SK-N-SH (cell line): ENCODE data around the gene SFXN5. TPM values are rescaled to one million over a fixed set of nuclear protein-coding genes. Genes with fewer than 3 reads are reported as not detected.
A peak's percentile ranks its signal among the peaks of the same experiment; 100 is the strongest.

Experiments
- CTCF ChIA-PET: fragments of 300-600, 350-600 bp; formaldehyde crosslinking; extraction: SDS; loops from one replicate; lab custom pipeline; 2021; lab: Yijun Ruan, JAX
- POLR2A ChIA-PET: fragments of 350-600 bp; sonication (Branson Sonifier 250); formaldehyde crosslinking; extraction: SDS; loops from one replicate; lab custom pipeline; 2020; ENCODE audit warnings: antibody characterized with exemption, inconsistent platforms; lab: Yijun Ruan, JAX
- DNase-seq: peaks from one replicate; pipeline ENCODE4 v3.0.0; 2012
- H2AFZ ChIP-seq: fragments of 200-600 bp; sonication (generic); 2 replicates; pipeline ENCODE4 v1.8.1; 2016; ENCODE audit warnings: antibody characterized with exemption, mild to moderate bottlenecking, low read depth
- H3F3A ChIP-seq: fragments of 200-600 bp; sonication (generic); replicated peaks from 2 replicates; pipeline ENCODE3; 2016; ENCODE audit warnings: antibody characterized with exemption, mild to moderate bottlenecking; ENCODE audit not compliant: insufficient read depth
- H3K27ac ChIP-seq, 2 experiments: fragments of 200-500 bp in 1 of 2; fragments of 200-600 bp in 1 of 2; sonication (Bioruptor generic) in 1 of 2; sonication (generic), shearing (Covaris generic) in 1 of 2; 2 replicates each; pipeline versions ENCODE4 v1.5.1 to v1.6.1; 2014 to 2016; ENCODE audit warnings: low read depth in 2 of 2, inconsistent platforms in 1 of 2, low read length in 1 of 2, mild to moderate bottlenecking in 1 of 2, mixed read lengths in 1 of 2
- H3K27me3 ChIP-seq: fragments of 200-600 bp; sonication (generic), shearing (Covaris generic); 2 replicates; pipeline ENCODE4 v1.6.1; 2016; ENCODE audit warnings: mixed run types; ENCODE audit not compliant: insufficient read depth
- H3K36me3 ChIP-seq, 2 experiments: fragments of 200-500 bp in 1 of 2; fragments of 200-600 bp in 1 of 2; sonication (Bioruptor generic) in 1 of 2; sonication (generic) in 1 of 2; replicated peaks in 1 of 2; 2 replicates each; pipeline versions ENCODE3 to v1.5.1; 2014 to 2016; ENCODE audit warnings: low read length in 1 of 2, mild to moderate bottlenecking in 1 of 2; ENCODE audit not compliant: insufficient read depth in 2 of 2, control insufficient read depth in 1 of 2
- H3K4me1 ChIP-seq, 2 experiments: fragments of 200-500 bp in 1 of 2; fragments of 200-600 bp in 1 of 2; sonication (Bioruptor generic) in 1 of 2; sonication (generic), shearing (Covaris generic) in 1 of 2; 2 replicates each; pipeline versions ENCODE4 v1.5.1 to v1.6.1; 2014 to 2016; ENCODE audit warnings: low read depth in 1 of 2, low read length in 1 of 2, mixed run types in 1 of 2; ENCODE audit not compliant: insufficient read depth in 2 of 2, control insufficient read depth in 1 of 2
- H3K4me2 ChIP-seq: fragments of 200-600 bp; sonication (generic), shearing (Covaris generic); 2 replicates; pipeline ENCODE4 v1.6.1; 2017; ENCODE audit warnings: mixed run types
- H3K4me3 ChIP-seq, 2 experiments: fragments of 200-500 bp in 1 of 2; fragments of 200-600 bp in 1 of 2; sonication (Bioruptor generic) in 1 of 2; sonication (generic), shearing (Covaris generic) in 1 of 2; 2 replicates each; pipeline versions ENCODE4 v1.5.1 to v1.8.1; 2014 to 2016; ENCODE audit warnings: low read depth in 2 of 2, inconsistent platforms in 1 of 2, low read length in 1 of 2, mild to moderate bottlenecking in 1 of 2, mixed read lengths in 1 of 2, moderate library complexity in 1 of 2
- H3K79me2 ChIP-seq: fragments of 200-600 bp; sonication (generic); 2 replicates; pipeline ENCODE4 v1.8.1; 2017; ENCODE audit warnings: mild to moderate bottlenecking; ENCODE audit not compliant: insufficient read depth
- H3K9ac ChIP-seq: fragments of 200-600 bp; sonication (generic); 2 replicates; pipeline ENCODE4 v1.6.1; 2017; ENCODE audit warnings: mixed run types
- H3K9me2 ChIP-seq: fragments of 200-600 bp; sonication (generic); 2 replicates; pipeline ENCODE4 v1.6.1; 2017; ENCODE audit warnings: mixed run types
- H3K9me3 ChIP-seq: fragments of 200-600 bp; sonication (generic); 2 replicates; pipeline ENCODE4 v1.6.1; 2017; ENCODE audit warnings: mixed run types, mild to moderate bottlenecking, moderate library complexity
- H4K20me1 ChIP-seq: fragments of 200-600 bp; sonication (generic); 2 replicates; pipeline ENCODE4 v1.6.1; 2017; ENCODE audit warnings: mild to moderate bottlenecking, mixed run types; ENCODE audit not compliant: insufficient read depth
- EP300 ChIP-seq, 2 experiments: IDR thresholded peaks; 2 replicates each; pipeline versions ENCODE4 v1.4.0 to v1.6.1; 2012; ENCODE audit warnings: borderline replicate concordance in 1 of 2, low read depth in 1 of 2, low read length in 1 of 2
- FOXJ3 ChIP-seq: sonication (generic); formaldehyde crosslinking; IDR thresholded peaks from 2 replicates; pipeline ENCODE4 v1.5.1; 2020; ENCODE audit warnings: mild to moderate bottlenecking, missing genetic modification reagents
- FOXM1 ChIP-seq: IDR thresholded peaks from 2 replicates; pipeline ENCODE4 v1.4.0; 2012; ENCODE audit warnings: low read depth, mild to moderate bottlenecking
- GABPA ChIP-seq: IDR thresholded peaks from 2 replicates; pipeline ENCODE4 v1.4.0; 2012; ENCODE audit warnings: low read depth, mild to moderate bottlenecking
- GATA2 ChIP-seq: sonication (generic); formaldehyde crosslinking; IDR thresholded peaks from 2 replicates; pipeline ENCODE4 v1.5.0; 2020; ENCODE audit warnings: mild to moderate bottlenecking, missing genetic modification reagents
- IRF3 ChIP-seq: fragments of 150-350 bp; IDR thresholded peaks from 2 replicates; pipeline ENCODE4 v1.6.1; 2016; ENCODE audit warnings: mild to moderate bottlenecking, low read depth, low read length
- POLR2AphosphoS5 ChIP-seq: IDR thresholded peaks from 2 replicates; pipeline ENCODE4 v1.6.1; 2012; ENCODE audit warnings: low read depth, low read length
- RCOR1 ChIP-seq: fragments of 150-350 bp; IDR thresholded peaks from 2 replicates; pipeline ENCODE4 v1.6.1; 2017; ENCODE audit warnings: antibody characterized with exemption, low read length
- REST ChIP-seq: IDR thresholded peaks from 2 replicates; pipeline ENCODE4 v1.6.1; 2012; ENCODE audit warnings: mild to moderate bottlenecking, low read depth, low read length, moderate library complexity
- RFX5 ChIP-seq: IDR thresholded peaks from 2 replicates; pipeline ENCODE4 v1.6.1; 2012; ENCODE audit warnings: mild to moderate bottlenecking, improper control_type of control experiment, low read length
- SIN3A ChIP-seq: IDR thresholded peaks from 2 replicates; pipeline ENCODE4 v1.6.1; 2012; ENCODE audit warnings: low read depth, mild to moderate bottlenecking, low read length, moderate library complexity, borderline replicate concordance
- SMC3 ChIP-seq: IDR thresholded peaks from 2 replicates; pipeline ENCODE4 v1.6.1; 2012; ENCODE audit warnings: low read depth, low read length, improper control_type of control experiment
- TCF12 ChIP-seq: IDR thresholded peaks from 2 replicates; pipeline ENCODE4 v1.4.0; 2012
- TEAD4 ChIP-seq: IDR thresholded peaks from 2 replicates; pipeline ENCODE4 v1.4.0; 2012; ENCODE audit warnings: mild to moderate bottlenecking, borderline replicate concordance; ENCODE audit not compliant: insufficient read depth
- USF2 ChIP-seq: fragments of 150-350 bp; IDR thresholded peaks from 2 replicates; pipeline ENCODE4 v1.6.1; 2017; ENCODE audit warnings: antibody characterized with exemption, low read length, low read depth, borderline replicate concordance
- WGBS: methylation state at CpG from one replicate; pipeline ENCODE4 v1.1.6; 2017; ENCODE audit warnings: low lambda C conversion rate; 5-methylcytosine and 5-hydroxymethylcytosine counted together
- polyA plus RNA-seq, 3 experiments: library from polyadenylated mRNA; depleted of rRNA; stranded (reverse); fragments of >200 nt; gene quantifications; 2 replicates each; pipeline ENCODE4 v1.2.3, GENCODE V29; 2012
- TF ChIP-seq, protein P1 (sequence below): IDR thresholded peaks from 2 replicates; pipeline ENCODE4 v1.4.0; 2012; ENCODE audit warnings: low read depth, borderline replicate concordance

SFXN5 gene
- polyA plus RNA-seq, 1 of the 3 experiments (the other 2 are of a cell fraction): 9.9 TPM

DNA sequence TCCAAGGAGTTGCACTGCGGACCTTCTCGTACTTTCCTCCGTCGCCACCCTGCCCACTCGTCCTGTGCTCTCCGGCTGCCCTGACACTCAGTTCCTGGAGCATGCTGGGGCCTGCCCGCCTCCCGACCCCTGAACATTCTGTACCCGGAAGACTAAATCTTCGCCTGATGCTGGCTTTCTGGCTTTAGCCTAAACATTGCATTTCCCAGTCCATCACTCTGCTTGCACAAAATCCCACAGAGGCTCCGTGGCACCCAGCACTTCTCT lies 550 bp upstream of the SFXN5 start:
- Histone ChIP-seq H2AFZ (no peak overlapping the region), H3K9me2 (no peaks in the 10 kb centered on the region), H3K4me1 (peaks cover 3 to 15% of the 10 kb centered on the region in 2 experiments; a peak in 2 of 4 replicates), H3F3A (no peaks in the 10 kb centered on the region), H4K20me1 (peaks cover 4% of the 10 kb centered on the region; the same call in 1 of the 2 replicates), H3K4me3 (peak overlapping the region; percentile 92 to 98)
- POLR2A ChIA-PET: interaction anchor here (0.6 kb wide), 2 partner anchors 31 to 42 kb away, joined by 3 to 4 read pairs; no protein-coding TSS in a partner anchor
- no peak for DNase-seq
- TF ChIP-seq TEAD4 (no peak), TCF12 (no peak), RFX5 (no peak), USF2 (no peak), SIN3A (no peak), GABPA (no peak), FOXM1 (no peak), POLR2AphosphoS5 (no peak), FOXJ3 (CRISPR knock-in tag) (no peak), RCOR1 (no peak), IRF3 (no peak), GATA2 (CRISPR knock-in tag) (no peak), EP300 (IDR thresholded peaks at IDR 0.05; ENCODE audit: borderline replicate concordance in 1 of 2, low read depth in 1 of 2, low read length in 1 of 2) (no peak), REST (no peak), SMC3 (no peak)
- TF ChIP-seq, protein P1, sequence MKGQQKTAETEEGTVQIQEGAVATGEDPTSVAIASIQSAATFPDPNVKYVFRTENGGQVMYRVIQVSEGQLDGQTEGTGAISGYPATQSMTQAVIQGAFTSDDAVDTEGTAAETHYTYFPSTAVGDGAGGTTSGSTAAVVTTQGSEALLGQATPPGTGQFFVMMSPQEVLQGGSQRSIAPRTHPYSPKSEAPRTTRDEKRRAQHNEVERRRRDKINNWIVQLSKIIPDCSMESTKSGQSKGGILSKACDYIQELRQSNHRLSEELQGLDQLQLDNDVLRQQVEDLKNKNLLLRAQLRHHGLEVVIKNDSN: no peak
- TF ChIP-seq, all 33 proteins: peak for 0
- Histone ChIP-seq H3K4me2 (peak overlapping the region; percentile 99), H3K79me2 (peaks cover 36% of the 10 kb centered on the region), H3K9ac (peak overlapping the region; percentile 90; the same call in 1 of the 2 replicates), H3K27me3 (no peaks in the 10 kb centered on the region), H3K27ac (no peak overlapping the region), H3K36me3 (peaks cover 0 to 3% of the 10 kb centered on the region in 2 experiments), H3K9me3 (no peaks in the 10 kb centered on the region)
- 73% methylated on average over 11 of the region's 11 CpGs for WGBS
- CTCF ChIA-PET: interaction anchor here (1.0 to 1.6 kb wide), 4 partner anchors 78 to 180 kb away, joined by 3 to 7 read pairs (median 6); no protein-coding TSS in a partner anchor
